Suprapubic skin (tissue), 4 donors: Measurements from ENCODE around the gene BAG3. TPM values are rescaled to one million over a fixed set of nuclear protein-coding genes. Genes with fewer than 3 reads are reported as not detected.

ENCODE experiments used
- DNase-seq, 2 donors: peaks; one replicate each; pipeline ENCODE4 v3.0.0-alpha.2; 2019; ENCODE audit warnings: low spot score in 2 of 2
- H3K27ac ChIP-seq: fragments of 200-600 bp; sonication (generic); one replicate; pipeline ENCODE4 v1.5.1; 2019
- H3K27me3 ChIP-seq: fragments of 200-600 bp; sonication (generic); one replicate; pipeline ENCODE4 v1.5.1; 2019
- H3K36me3 ChIP-seq: fragments of 200-600 bp; sonication (generic); one replicate; pipeline ENCODE4 v1.5.1; 2019
- H3K4me1 ChIP-seq: fragments of 200-600 bp; sonication (generic); one replicate; pipeline ENCODE4 v1.5.1; 2019
- H3K4me3 ChIP-seq: fragments of 200-600 bp; sonication (generic); one replicate; pipeline ENCODE4 v1.5.1; 2019; ENCODE audit warnings: mild to moderate bottlenecking
- H3K9me3 ChIP-seq: fragments of 200-600 bp; sonication (generic); one replicate; pipeline ENCODE4 v1.5.1; 2019
- EP300 ChIP-seq: sonication (generic); formaldehyde crosslinking; IDR thresholded peaks from one replicate; pipeline ENCODE4 v1.6.1; 2017; ENCODE audit warnings: antibody characterized with exemption
- POLR2A ChIP-seq, 2 donors: fragments of 450-650 bp; IDR thresholded peaks; one replicate each; pipeline ENCODE4 v1.6.1; 2017; ENCODE audit warnings: antibody characterized with exemption in 2 of 2, mild to moderate bottlenecking in 2 of 2, moderate library complexity in 2 of 2
- POLR2AphosphoS5 ChIP-seq, 3 donors: sonication (generic); formaldehyde crosslinking; IDR thresholded peaks; one replicate each; pipeline ENCODE4 v1.6.1; 2017; ENCODE audit warnings: antibody characterized with exemption in 3 of 3
- WGBS: methylation state at CpG from one replicate; pipeline ENCODE4 v1.1.5; 2018; 5-methylcytosine and 5-hydroxymethylcytosine counted together
- total RNA-seq, 4 donors: library from RNA; depleted of rRNA; stranded (reverse); fragments of >200 nt; gene quantifications; one replicate each; pipeline ENCODE4 v1.1.0, GENCODE V29; 2016
- TF ChIP-seq, protein P1 (sequence below), 2 donors: fragments of 200-600 bp in 1 of 2; fragments of 450-650 bp in 1 of 2; sonication (generic) in 1 of 2; IDR thresholded peaks; one replicate each; pipeline ENCODE4 v1.5.1; 2016 to 2019; ENCODE audit warnings: antibody characterized with exemption in 2 of 2, mild to moderate bottlenecking in 1 of 2, moderate library complexity in 1 of 2

Gene BAG3
- total RNA-seq, 4 donors from 2014 or later = 75.0 to 86.4 (median 78.0) TPM

DNA sequence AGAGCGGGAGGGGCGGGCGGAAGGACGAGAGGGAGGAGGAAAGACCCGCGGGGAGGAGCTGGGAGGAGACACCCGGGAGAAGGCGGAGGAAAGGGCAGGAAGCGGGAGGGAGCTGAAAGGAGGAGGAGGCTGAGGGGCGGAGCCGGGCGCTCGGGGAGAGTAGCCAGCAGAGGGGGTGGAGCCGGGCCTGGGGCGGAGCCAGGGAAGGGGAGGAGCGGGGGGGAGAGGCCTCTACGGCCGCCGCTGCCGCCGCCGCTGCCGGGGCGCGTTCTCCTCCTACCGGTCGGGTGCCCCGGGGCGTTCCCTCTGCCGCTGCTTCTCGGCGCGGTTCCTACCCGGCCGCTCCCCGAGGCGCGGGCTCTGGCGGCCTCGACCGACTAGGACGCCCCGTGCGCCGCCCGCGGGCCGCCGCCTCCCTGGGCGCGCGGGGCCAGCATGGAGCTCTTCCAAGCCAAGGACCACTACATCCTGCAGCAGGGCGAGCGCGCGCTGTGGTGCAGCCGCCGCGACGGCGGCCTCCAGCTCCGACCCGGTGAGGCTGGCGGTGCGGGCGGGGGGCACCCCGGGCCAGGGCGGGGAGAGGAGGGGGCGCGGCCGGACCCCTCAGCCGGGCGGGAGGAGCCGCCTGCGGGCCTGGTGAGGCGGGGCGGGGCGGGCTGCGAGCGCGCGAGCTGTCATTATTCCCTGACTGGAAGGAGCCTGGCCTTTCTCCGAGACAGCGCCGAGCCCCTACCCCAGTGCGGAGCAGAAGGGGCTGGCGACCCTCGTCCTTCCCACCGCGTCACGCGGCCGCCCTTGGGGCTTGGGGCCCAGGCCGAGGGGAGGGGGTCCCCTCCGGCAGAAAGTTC lies 74.9 kb downstream of the BAG3 start, which contains the start of gene INPP5F:
INPP5F (plus strand) TSS at position 223 of the 848 bp plus-strand sequence; CDS start at position 436, 213 bp downstream.
- peak; percentile 99 for DNase-seq
- Histone ChIP-seq H3K27me3 (no peaks in the 10 kb centered on the region), H3K9me3 (no peaks in the 10 kb centered on the region), H3K4me3 (peak within 1 kb of the TSS; percentile 79), H3K27ac (peak within 1 kb of the TSS; percentile 91), H3K36me3 (no peaks in the 10 kb centered on the region), H3K4me1 (peaks cover 43% of the 10 kb centered on the region)
- WGBS = 0% methylated on average over 26 of the region's 95 CpGs
- TF ChIP-seq POLR2A (IDR thresholded peaks at IDR 0.05) (peak in 1 of 2 donors; percentile 14), POLR2AphosphoS5 (IDR thresholded peaks at IDR 0.05) (no peak), EP300 (no peak)
- TF ChIP-seq, protein P1, sequence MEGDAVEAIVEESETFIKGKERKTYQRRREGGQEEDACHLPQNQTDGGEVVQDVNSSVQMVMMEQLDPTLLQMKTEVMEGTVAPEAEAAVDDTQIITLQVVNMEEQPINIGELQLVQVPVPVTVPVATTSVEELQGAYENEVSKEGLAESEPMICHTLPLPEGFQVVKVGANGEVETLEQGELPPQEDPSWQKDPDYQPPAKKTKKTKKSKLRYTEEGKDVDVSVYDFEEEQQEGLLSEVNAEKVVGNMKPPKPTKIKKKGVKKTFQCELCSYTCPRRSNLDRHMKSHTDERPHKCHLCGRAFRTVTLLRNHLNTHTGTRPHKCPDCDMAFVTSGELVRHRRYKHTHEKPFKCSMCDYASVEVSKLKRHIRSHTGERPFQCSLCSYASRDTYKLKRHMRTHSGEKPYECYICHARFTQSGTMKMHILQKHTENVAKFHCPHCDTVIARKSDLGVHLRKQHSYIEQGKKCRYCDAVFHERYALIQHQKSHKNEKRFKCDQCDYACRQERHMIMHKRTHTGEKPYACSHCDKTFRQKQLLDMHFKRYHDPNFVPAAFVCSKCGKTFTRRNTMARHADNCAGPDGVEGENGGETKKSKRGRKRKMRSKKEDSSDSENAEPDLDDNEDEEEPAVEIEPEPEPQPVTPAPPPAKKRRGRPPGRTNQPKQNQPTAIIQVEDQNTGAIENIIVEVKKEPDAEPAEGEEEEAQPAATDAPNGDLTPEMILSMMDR (IDR thresholded peaks at IDR 0.05) = peak in 1 of 2 donors; percentile 5

DNA sequence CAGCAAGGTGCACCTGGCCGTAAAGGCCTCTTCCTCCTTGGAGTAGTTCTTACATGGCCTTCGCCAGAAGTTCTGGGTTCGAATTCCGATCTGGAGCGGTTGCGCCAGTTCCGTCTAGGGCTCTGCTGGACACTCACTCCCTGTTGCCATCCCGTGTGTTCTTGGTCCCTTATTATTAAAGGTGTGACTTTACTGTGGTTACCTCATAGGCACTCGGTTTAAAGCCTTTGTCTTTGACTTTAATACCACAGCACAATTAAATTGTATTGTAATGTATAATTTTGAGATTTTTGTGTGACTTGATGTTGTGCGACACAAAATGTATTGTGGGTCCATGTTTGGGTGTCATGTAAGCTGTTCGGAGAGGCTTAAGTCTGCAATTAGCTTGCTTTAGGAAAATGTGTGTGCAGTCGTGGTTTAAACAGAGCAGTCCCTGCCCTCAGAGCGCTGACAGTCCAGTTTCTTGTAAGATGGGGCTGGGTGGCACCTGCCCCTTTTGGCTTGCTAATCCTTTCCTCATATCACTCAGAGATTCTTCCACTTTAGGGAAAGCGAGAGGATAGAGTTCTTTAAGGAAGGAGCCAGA lies 75.6 kb downstream of the BAG3 start:
- no peak for DNase-seq
- H3K9me3 ChIP-seq = no peaks in the 10 kb centered on the region
- peaks cover 43% of the 10 kb centered on the region for H3K4me1 ChIP-seq
- peak overlapping the region; percentile 79 for H3K4me3 ChIP-seq
- WGBS = 37% methylated on average over 14 of the region's 14 CpGs
- H3K27me3 ChIP-seq = no peaks in the 10 kb centered on the region
- no peaks in the 10 kb centered on the region for H3K36me3 ChIP-seq
- peak overlapping the region; percentile 91 for H3K27ac ChIP-seq
- TF ChIP-seq EP300 (no peak), POLR2AphosphoS5 (IDR thresholded peaks at IDR 0.05) (no peak)
- TF ChIP-seq, protein P1 (IDR thresholded peaks at IDR 0.05) = no peak

Other genes with a start within 250 kb of the BAG3 start
- gene RGS10, start 108.7 kb upstream of the BAG3 start, total RNA-seq = 10 to 100 TPM; 15.2 to 27.0 (median 23.0) TPM
- gene TIAL1, start 54.4 kb upstream of the BAG3 start, total RNA-seq = 100 to 1,000 TPM in 1 of 4 donors, 10 to 100 TPM in 3; 52.8 to 176 (median 62.2) TPM
- gene INPP5F, start 74.7 kb downstream of the BAG3 start, total RNA-seq = 10 to 100 TPM; 16.1 to 38.6 (median 19.3) TPM
- 10 to 100 TPM; 38.1 to 57.3 (median 55.4) TPM for gene MCMBP, start 221.5 kb downstream of the BAG3 start, total RNA-seq
- 10 to 100 TPM; 20.8 to 49.6 (median 24.2) TPM for gene SEC23IP, start 241.3 kb downstream of the BAG3 start, total RNA-seq